Dedifferentiated amniotic fluid mesenchymal stem cell (primary cell): ENCODE measurements around the gene TAF6.
A peak's percentile ranks its signal among the peaks of the same experiment; 100 is the strongest.

Experiments used
- DNase-seq: peaks from one replicate; pipeline ENCODE4 v3.0.0-alpha.2; 2016; ENCODE audit errors: extremely low spot score

TAF6 gene

DNA sequence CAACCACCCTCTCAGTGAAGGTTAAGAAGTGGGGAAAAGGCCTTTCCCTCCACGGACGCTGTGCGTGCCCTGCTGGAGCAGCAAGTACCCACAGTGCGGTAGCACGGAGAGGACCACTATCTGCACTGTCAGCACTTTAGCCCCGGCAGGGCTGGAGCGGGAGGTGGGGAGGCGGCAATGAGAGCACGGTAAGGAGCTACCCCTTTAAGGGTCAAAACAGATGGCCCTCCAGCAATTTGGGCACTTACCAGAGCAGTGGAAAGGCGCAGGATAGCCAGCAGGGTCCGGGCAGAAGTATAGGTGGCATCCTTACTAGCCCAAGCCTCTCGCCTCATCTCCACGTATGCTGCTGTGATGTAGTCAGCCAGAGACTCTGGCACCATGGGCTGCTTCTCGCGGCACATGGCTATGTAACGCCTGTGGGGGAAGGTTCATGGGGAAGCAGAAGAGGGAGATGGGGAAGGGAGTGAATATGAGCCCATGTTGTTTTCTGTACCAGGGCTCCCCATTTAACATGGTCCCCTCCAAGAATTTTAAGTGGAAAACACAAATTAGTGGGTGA lies 25.2 kb downstream of the TAF6 start:
- DNase-seq = no peak

DNA sequence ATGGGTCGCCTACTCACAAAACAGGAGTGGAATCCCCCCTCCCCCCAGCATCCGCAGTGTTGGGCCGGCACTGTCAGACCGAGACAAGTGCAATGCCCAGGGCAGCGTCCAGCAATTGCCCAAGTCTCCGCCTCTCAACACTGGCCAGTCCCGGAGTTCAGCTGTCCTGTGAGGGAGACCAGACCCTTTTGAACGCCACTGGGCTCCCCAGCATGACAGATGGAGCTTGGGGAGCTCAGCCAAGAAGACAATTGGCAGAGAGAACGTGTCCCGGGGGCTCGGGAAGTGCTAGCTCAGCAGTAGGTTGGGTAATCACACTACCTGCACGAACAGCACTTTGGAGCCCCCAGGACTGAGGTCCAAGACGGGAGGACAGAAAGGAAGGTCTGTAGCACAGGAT lies 25.7 kb downstream of the TAF6 start:
- no peak for DNase-seq

DNA sequence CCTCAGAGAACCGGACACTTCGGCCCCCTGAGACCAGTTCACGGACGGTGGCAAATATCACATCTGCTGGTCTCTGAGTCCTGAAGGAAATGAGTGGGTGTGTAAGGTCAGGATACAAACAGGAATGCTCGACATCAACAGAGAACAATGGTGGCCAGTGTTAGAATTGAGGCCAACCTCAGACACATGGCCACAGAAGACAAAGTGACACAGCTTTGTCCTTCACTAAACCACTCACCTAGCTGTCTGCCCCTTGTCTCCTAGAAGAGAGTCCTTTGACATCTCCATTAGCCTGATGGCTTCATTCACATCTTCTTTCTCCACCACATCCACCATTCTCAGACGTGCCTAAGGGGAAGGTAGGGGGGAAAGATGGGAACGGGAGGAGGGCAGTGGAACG lies 26.1 kb downstream of the TAF6 start:
- no peak for DNase-seq

DNA sequence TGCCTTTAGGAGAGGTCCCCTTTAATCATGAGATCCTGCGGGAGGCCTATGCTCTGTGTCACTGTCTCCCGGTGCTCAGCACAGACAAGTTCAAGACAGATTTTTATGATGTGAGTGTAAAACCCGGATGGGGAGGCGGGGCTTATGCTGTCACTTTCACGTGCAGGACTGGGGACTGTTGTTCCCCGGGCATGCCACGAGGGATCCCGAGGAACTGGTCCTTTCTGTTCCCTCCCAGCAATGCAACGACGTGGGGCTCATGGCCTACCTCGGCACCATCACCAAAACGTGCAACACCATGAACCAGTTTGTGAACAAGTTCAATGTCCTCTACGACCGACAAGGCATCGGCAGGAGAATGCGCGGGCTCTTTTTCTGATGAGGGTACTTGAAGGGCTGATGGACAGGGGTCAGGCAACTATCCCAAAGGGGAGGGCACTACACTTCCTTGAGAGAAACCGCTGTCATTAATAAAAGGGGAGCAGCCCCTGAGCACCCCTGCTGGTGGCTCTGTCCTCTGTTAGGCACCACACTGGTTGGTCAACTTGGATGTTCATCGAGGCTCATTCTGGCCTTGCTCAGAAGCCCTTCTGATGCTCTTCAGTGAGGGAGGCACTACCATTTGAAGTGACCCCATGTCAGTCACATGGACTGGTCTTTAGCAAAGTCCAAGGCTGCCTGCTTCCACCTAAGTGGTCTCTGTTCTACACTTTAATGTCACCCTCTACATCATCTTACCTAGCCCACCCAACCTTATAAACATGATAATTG lies 27.6 kb downstream of the TAF6 start:
- DNase-seq = no peak

DNA sequence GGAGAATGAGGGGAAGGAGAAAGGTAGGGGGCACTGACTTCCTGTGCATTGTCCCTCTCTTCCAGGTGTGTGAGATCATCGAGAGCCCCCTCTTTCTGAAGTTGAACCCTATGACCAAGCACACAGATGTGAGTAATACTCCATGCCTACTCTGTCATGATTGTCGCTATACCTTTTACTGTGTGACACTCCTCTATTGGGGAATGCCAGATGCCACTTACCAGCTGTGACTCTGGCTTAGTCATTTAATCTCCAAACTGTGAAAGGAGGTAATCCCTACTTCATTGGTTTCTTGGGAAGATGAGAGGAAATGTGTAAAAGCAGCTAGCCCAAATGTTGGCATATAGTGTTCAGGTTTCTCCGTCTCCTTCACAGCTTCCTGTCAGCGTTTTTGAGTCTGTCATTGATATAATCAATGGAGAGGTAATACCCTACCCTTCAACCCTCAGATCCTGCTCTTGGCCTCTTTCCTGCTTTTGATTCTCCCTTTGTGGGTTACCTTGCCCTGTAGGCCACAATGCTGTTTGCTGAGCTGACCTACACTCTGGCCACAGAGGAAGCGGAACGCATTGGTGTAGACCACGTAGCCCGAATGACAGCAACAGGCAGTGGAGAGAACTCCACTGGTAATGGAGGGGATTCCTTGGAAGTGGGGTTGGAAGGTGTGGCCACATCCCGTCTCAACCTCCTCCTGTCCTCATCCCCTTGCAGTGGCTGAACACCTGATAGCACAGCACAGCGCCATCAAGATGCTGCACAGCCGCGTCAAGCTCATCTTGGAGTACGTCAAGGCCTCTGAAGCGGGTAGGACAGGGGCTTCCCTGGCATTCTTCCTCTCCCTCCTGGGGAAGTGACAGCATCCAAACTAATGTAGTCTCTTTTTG lies 28.4 kb downstream of the TAF6 start:
- DNase-seq = no peak

DNA sequence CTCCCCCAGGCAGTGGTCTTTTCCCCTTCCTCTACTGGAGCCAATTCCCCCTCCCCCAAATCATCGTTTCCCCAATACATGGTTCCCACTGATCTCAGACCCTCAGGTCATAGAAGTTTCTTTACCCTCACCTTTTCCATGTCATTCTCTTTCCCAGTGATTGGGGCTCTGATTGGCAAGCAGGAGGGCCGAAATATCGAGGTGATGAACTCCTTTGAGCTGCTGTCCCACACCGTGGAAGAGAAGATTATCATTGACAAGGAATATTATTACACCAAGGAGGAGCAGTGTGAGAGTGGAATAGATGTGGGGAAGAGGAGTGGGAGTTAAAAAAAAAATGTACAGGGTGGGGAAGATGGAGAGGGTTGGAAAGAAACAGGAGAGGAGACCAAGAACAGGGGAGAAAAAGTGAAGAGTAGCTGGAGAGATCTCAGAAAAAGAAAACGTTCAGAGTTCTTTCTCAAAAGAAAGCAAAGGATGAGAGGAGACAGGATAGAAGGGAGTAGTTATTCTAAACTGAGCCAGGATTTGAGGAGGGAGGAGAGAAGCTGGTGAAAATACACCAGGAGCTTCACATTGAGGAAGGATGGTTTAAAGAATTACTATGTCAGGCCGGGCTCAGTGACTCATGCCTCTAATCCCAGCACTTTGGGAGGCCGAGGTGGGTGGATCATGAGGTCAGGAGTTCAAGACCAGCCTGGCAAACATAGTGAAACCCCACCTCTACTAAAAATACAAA lies 29.5 kb downstream of the TAF6 start:
- DNase-seq = no peak

DNA sequence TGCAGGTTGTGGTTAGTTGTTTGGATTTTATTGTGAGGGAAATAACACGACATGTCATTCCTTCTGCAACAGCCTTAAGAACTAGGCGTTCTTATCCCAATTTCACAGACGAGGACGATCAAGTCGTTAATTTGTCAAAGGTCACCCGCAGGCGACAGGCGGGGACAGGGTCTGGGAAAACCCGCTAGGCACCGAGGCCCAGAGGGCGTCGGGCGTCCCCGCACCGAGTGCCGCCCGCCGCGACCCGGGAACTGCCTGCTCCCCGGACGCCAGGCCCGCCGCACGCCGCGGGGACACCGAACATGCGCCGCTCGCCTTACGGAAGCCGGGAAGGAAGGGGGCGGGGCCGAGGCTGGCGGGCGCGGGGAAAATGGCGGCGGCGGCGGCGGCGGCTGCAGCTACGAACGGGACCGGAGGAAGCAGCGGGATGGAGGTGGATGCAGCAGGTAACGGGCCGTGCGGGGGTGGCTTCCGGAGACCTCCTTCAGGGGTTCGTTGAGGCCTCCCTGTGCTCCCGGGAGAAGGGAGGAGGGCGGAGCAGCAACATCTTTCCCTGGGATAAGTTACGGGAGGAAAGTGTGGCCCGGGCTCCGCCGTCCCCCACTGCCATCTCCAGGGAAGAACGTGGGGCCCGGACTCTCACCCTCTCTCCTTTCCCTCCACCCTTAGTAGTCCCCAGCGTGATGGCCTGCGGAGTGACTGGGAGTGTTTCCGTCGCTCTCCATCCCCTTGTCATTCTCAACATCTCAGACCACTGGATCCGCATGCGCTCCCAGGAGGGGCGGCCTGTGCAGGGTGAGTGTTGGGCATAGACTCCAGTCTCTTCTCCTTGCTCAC lies 30.3 kb downstream of the TAF6 start, which contains the start of gene COPS6:
Gene COPS6, plus strand, starts transcription at position 349 of the 837 bp plus-strand sequence. Its CDS starts 22 bp downstream, at position 371.
- peak; percentile 40 for DNase-seq

DNA sequence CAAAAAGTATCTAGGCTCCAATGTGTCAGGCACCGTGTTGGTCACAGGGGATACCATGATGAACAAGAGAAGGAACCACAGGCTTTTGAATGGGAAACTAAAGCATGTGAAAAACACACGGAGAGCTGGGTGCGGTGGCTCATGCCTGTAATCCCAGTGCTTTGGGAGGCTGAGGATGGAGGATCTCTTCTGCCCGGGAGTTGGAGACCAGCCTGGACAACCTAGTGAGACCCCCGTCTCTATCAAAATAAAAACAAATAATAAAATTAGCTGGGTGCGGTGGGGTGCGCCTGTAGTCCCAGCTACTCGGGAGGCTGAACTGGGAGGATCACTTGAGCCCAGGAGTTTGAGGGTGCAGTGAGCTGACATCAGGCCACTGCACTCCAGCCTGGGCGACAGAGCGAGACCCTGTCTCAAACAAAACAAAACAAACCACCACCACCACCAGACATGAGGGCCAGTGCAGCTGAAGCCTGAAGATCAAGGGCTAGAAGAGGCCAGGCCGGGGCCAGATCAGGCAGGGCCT lies 31.0 kb downstream of the TAF6 start:
- no peak for DNase-seq

DNA sequence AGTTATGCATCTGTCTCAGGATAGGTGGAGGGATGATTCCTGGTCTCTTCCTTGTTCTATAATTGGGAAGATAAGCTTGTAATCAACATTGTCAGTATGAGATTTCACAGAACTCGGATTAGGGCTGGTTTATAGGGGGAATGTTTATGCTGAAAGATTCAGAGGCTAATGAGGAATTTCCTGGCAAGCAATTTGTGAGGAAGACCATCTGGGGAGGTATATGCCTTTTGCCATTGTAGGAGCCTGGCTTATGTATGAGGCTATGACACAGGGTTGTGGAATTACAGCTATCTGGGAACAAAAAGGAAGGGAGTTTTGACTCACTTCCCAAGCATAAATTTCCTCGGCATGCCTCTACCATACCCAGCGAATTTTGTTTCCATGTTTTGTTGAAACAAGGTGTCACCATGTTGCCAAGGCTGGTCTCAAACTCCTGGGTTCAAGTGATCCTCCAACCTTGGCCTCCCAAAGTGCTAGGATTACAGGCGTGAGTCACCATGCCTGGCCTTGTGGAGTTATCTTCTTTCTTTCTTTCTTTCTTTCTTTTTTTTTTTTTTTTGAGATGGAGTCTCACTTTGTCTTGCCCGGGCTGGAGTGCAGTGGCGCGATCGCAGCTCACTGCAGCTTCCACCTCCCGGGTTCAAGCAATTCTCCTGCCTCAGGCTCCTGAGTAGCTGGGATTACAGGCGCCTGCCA lies 32.0 kb downstream of the TAF6 start:
- DNase-seq = peak; percentile 87

DNA sequence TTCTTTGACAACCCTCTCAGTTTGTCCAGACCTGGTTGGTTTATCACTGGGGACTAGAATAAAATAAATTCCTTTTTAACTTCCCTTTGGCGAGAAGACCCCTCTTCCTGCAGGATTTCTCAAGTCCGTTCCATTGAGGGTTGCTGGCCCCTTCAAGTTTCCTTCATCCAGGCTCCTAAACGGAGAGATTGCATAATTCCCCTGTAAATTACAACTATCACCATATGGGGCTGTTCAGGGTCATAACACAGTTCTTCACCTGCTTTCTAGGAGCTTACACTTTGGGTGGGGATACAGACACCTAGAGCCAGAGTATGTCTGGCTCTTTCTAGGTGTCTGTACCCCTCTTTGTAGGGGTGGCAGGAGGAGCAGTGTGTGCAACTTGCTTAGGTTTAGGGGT lies 33.6 kb downstream of the TAF6 start:
- no peak for DNase-seq

DNA sequence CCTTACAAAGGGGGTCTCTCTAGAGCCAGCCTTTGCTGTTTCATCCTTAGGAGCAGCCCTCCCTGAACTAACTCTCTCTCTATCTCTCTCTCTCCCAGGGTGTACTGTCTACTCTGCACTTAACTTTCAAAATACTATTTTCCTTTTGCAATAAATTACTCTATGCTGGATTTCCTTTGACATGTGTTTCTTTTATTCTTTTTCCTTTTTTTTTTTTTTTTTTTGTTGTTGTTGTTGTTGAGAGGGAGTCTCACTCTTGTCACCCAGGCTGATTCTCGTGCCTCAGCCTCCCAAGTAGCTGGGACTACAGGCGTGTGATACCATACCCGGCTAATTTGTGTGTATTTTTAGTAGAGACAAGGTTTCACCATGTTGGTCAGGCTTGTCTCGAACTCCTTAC lies 36.2 kb downstream of the TAF6 start:
- no peak for DNase-seq

DNA sequence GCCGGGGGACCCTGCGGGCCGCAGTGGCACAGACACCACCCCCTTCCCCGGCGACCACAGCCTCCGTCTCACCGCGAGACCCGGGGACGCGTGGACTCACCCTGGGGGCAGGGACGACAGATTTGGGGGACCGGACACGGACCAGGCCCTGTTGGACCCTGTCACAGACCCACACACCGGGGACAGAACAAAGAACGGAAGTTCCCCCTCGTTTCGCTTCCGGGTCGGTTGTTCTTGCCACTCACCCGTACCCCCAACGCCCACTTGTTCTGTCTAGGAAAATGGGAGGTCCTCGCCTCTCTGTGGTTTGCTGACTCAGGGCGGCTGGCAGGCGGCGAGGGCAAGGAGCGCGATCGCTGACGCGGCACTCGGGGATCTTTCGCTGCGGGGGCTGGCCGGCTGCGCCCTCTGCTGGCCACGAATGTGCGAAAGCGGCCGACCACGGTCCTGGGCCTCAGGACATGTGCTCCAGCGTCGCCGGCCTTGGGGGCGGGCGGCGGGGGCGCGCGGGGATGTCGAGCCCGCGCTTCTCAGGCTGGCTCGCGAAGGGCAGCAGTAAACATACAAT lies 37.5 kb downstream of the TAF6 start, which contains the start of gene ZNF3:
Gene ZNF3, minus strand, starts transcription at position 189 of the 568 bp plus-strand sequence. CDS start 4,366 bp downstream, outside the sequence.
- DNase-seq = peak; percentile 99

DNA sequence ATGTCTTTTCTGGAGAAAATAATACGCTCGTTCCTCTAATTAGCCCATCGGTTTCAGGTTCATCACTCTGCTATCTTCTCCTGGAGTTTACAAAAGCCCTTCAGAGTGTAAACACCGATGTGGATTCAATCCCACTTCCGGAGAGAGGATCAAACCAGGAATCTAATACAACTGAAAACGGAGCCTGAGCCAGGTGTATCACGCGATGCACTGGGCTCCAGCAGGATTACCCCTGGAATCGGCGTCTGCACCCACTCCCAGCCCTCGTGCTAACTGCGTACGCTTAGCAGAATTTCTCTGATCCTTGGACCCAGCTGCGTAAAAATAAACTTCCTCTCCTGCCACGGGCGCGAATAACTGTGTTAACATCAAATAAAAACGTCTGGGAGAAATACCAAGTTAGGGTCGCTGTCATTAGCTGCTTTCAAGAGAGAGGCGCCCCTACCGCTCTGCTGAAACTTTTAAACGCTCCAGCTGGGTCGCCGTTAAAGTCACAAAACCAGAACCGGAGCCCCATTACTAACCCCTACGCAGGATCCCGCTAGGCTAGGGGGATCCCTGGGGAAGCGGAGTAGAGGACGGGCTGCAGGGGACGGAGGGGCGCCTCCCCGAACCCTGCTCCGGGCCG lies 38.1 kb downstream of the TAF6 start:
- no peak for DNase-seq

DNA sequence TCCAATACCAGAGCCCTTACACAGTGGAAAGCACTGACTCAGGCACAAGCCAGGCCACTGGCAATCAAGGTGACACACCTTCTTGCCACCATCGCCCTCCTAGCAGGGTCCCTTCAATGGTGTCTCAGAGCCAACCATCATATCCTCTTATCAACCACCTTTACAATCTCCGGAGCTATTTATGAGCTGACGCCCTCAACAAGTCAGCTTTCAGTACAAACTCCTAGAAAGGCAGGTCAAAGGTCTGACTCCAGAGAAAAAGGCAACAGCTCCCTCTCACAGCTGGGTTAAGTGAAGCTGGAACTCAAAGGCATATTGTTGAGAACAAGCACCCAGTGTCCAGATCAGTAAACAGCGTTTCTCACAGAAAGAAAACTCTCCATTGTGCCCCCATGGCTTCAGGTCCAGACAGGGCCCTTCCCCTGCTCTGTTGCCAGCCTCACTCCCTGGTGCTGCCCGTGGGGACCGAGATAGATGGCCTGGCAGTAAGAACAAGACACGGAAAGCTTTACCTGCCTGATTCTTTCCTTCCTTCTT lies 40.1 kb downstream of the TAF6 start:
- no peak for DNase-seq

DNA sequence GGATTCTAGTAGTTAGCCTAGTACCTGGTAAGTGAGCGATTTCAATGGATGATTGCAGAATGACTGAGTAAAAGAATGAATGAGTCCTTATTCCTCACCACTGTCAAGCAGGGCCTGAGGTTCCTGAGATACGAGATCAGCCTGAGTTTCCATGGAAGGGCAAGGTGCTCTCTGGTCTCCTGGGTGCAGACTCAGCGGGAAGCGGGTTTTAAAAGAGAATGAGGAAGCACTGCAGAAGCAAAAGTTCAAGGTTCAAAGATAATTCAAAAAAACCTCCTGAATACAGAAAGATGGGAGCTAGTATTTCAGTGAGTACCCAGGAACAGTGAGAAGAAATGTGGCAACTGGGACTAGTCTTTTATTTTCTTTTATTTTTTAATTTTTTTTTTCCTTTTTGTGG lies 42.0 kb downstream of the TAF6 start:
- DNase-seq = no peak

DNA sequence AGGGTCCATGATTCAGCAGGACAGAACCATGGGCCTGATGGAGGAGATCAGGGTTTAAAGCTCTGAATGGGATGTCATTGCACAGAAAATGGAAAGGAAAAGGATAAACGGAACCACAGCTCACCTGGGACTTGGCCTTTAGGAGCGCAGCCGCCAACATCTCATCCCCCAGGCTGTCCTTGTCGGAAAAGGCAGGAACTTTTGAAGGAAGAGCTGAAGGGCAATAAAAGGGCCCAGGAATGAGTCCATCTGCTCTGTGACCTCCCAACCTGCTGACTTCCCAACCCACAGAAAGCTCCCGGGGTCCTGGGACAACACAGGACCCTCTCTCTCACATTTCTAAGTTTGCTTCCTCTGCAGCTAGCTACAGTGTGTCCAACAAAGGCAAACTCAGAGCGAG lies 43.7 kb downstream of the TAF6 start:
- no peak for DNase-seq

DNA sequence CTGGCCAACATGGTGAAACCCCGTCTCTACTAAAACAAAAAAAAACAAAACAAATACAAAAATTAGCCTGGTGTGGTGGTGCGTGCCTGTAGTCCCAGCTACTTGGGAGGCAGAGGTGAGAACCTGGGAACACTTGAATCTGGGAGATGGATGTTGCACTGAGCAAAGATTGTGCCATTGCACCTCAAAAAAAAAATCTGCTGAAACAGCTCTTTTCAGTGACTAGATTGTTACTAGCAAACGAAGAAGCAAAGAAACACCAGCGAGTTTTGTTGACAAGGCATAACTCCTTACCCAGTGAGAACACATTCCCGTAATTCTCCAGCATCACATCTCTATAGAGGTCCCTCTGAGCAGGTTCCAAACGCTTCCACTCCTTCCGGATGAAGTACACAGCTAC lies 44.3 kb downstream of the TAF6 start:
- DNase-seq = no peak

DNA sequence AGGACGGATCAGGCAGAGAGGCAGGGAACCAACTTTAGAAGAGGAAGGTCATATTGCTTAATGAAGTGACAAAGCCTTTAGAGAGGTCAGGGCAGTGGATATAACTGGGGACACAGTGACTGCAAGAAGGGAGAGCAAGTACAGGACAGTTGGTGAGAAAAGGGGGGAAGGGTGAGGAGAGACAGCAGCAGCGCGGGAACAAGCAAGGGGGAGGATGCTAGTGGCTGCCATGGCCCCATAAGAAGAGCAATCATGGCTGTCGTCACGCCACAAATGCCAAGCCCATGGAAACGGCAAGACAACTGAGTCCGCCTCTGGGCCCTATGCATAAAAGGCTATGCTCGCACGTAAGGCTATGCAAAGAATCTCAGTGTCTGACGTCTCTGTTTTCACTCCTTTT lies 46.7 kb downstream of the TAF6 start:
- DNase-seq = no peak
